ENCODE data around the gene GRB2.
A peak's percentile ranks its signal among the peaks of the same experiment; 100 is the strongest.

GRB2 gene

DNA sequence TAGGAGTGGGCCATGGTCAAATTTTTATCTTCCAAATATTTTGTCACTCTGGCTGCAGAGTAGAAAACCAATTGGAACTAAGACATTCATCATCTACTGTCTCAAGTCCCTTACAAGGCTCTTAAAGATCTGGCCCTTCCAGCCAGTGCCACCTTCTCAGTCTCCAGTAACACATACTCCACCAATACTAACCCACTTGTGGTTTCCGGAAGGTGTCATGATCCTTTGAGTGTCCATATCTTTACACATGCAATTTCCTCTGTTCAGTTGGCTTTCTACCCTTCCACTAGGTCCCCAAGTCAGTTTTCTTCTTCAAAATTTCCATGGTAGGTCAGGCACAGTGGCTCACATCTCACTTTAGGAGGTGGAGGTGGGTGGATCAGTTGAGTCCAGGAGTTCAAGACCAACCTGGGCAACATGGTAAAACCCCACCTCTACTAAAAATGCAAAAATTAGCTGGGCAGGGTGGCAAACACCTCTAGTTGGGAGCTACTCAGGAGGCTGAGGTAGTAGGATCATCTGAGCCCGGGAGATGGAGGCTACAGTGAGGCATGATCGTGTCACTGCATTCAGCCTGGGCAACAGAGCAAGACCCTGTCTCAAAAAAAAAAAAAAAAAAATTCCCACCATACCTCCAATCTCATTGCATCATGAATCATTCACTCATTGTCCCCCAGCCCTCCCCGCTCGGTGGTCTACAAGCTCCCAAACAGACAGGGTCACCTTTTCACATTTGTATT, 6.0 kb upstream of the GRB2 start:
- TF ChIP-seq, protein P1, sequence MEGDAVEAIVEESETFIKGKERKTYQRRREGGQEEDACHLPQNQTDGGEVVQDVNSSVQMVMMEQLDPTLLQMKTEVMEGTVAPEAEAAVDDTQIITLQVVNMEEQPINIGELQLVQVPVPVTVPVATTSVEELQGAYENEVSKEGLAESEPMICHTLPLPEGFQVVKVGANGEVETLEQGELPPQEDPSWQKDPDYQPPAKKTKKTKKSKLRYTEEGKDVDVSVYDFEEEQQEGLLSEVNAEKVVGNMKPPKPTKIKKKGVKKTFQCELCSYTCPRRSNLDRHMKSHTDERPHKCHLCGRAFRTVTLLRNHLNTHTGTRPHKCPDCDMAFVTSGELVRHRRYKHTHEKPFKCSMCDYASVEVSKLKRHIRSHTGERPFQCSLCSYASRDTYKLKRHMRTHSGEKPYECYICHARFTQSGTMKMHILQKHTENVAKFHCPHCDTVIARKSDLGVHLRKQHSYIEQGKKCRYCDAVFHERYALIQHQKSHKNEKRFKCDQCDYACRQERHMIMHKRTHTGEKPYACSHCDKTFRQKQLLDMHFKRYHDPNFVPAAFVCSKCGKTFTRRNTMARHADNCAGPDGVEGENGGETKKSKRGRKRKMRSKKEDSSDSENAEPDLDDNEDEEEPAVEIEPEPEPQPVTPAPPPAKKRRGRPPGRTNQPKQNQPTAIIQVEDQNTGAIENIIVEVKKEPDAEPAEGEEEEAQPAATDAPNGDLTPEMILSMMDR (IDR thresholded peaks at IDR 0.05; ENCODE audit: borderline replicate concordance, insufficient read depth, low read depth, low read length) = no peak
- H3K4me3 ChIP-seq (ENCODE audit: low read depth, low read length) = no peak overlapping the region

DNA sequence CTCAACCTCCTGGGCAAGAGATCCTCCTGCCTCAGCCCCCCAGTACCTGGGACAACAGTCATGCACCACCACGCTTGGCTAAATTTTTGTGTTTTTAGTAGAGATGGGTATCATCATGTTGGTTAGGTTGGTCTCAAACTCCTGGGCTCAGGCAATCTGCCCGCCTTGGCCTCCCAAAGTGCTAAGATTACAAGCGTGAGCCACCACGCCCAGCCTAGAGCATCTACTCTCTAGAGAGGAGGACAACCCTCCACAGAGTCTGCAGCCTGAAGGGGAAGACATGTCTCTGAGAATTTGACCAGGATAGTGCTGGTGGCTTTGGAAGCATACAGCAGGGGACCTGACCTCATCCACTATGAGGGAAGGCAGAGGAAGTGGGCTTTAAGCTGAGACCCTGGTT, 4.7 kb upstream of the GRB2 start:
- no peak overlapping the region for H3K4me3 ChIP-seq (ENCODE audit: low read depth, low read length)
- TF ChIP-seq, protein P1 (IDR thresholded peaks at IDR 0.05; ENCODE audit: borderline replicate concordance, insufficient read depth, low read depth, low read length) = no peak

DNA sequence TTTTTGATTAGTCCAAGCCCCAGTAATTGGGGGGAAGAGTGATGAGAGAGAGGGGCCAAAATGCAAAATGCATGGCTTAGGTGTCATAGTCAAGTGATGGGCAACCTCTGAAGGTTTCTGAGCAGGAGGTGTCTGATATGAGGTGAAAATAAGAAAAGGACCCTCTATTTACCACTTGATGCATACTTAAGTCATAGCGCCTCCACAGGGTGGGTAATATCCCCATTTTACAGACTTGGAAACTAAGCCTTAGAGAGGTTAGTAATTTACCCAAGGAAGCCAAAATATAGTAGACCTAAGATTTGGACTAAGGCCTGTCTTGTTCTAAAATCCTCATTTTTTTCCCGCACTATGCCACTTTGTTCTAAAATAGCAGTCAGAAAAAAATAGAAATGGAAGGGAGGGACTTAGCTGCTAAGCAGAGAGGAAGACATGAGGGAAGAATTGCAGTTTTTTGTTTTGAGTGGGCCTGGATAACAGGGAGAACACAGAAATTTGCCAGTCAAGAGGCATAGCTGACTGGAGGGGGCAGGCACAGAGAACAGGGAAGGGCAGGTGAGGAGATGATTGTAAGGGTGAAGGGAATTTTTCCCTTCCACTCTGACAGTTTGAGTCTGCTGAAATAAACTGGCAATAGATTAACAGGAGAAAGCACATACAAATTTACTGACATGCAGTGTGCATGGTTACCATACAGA, 2.3 kb upstream of the GRB2 start:
- no peak overlapping the region for H3K4me3 ChIP-seq (ENCODE audit: low read depth, low read length)
- TF ChIP-seq, protein P1 (IDR thresholded peaks at IDR 0.05; ENCODE audit: borderline replicate concordance, insufficient read depth, low read depth, low read length) = no peak

DNA sequence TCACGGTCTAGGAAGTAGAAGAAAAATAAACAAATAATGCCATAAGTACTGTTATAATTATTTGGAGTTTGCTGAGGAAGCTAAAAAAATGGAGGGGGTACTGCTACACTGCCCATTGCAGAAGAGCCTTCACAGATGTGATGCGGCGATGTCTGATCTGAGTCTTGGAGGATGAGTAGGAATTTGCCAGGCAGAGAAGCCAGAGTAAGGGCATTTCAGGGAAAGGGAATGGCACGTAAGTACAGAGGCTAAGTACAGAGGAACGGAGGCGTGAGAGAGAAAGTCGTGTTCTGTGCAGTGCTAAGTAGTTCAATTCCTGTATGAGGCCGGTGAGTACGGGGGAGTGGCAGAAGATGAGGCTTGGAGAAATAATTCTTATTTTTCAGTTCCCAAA, 741 bp upstream of the GRB2 start:
- peak overlapping the region; percentile 22 for H3K4me3 ChIP-seq (ENCODE audit: low read depth, low read length)
- TF ChIP-seq, protein P1 (IDR thresholded peaks at IDR 0.05; ENCODE audit: borderline replicate concordance, insufficient read depth, low read depth, low read length) = no peak

DNA sequence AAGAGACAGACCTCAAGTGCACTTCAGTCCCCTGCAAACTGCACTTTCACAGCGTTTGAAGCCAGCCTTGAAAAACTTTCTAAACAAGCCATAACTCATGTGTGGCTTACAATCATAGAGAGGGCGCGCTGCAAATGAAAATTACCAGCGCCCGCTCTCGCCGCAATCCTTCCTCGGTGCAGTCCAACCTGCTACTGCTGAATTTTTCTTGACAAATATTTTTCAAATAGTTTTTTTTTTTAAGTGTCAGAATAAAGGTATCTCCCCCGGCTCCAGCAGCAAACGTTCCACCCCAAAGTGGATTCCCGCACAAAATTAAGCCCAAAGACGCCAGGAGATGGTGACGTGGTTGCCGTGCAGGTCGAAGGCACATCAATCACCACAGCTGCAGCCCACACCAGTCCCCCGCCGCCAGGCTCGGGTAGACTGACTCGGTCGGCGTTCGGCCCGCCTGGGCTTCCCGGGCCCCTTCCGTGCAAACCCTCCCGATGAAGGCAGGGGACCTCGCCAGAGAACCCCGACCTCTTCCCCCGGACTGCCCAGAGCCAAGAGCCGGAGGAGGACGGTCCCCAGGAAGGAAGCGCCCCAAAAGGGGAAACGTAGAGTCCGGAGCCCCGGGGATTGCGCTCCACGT, 630 bp downstream of the GRB2 start:
- H3K4me3 ChIP-seq (ENCODE audit: low read depth, low read length) = peak overlapping the region; percentile 69

DNA sequence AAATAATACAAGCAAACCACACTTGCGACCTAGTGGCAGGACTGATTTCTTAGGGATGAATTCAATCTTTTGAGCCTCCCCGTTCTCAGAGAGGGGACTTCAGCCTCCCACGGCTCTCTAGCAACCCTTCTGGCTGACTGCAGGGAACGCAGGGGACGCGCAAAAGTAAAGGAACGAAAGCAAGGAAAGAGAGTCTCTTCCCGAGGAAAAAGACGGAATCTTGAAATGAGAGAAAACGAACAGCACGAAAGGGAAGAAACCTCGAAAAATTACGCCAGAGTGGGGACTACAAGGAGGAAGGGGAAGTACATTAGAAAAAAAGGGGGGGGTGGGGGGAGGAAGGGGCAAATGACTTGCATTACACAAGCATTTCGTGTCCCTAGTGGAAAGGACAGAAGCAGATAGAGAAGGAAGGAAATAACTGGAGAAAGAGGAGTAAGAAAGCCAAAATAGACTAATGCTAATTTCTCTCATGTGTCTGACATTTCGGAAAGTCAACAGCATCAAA, 1.2 kb downstream of the GRB2 start:
- H3K4me3 ChIP-seq (ENCODE audit: low read depth, low read length) = peak overlapping the region; percentile 69
- TF ChIP-seq, protein P1 (IDR thresholded peaks at IDR 0.05; ENCODE audit: borderline replicate concordance, insufficient read depth, low read depth, low read length) = peak; percentile 82

More for the DNA sequence above, 630 bp downstream of the GRB2 start:
- TF ChIP-seq, protein P1 (IDR thresholded peaks at IDR 0.05; ENCODE audit: borderline replicate concordance, insufficient read depth, low read depth, low read length) = no peak
